ENCODE measurements around the gene ERBB2. TPM values are rescaled to one million over a fixed set of nuclear protein-coding genes. Genes with fewer than 3 reads are reported as not detected.
A peak's percentile ranks its signal among the peaks of the same experiment; 100 is the strongest.

ERBB2 gene
- total and polyA plus RNA-seq, 2 experiments from 2014 or later, result 46.2 to 196 TPM

GRCh38 chr17:39777534-39778365 is 77.9 kb downstream of the ERBB2 start:
- H3K9me3 Mint-ChIP-seq, result no peaks in the 10 kb centered on the region
- Histone ChIP-seq H3K4me3 (no peak overlapping the region), H2AFZ (peak overlapping the region; percentile 34; the same call in 1 of the 2 replicates), H3K9me2 (ENCODE audit: insufficient read depth) (no peaks in the 10 kb centered on the region), H3K4me1 (ENCODE audit: insufficient read depth) (no peaks in the 10 kb centered on the region), H3K36me3 (ENCODE audit: insufficient read depth) (no peaks in the 10 kb centered on the region), H3K4me2 (no peak overlapping the region), H3F3A (replicated peaks; ENCODE audit: low read depth) (no peaks in the 10 kb centered on the region), H4K20me1 (replicated peaks; ENCODE audit: insufficient read depth) (no peaks in the 10 kb centered on the region), H3K27me3 (ENCODE audit: insufficient read depth) (no peaks in the 10 kb centered on the region), H3K27ac (ENCODE audit: low read depth) (no peak overlapping the region), H3K79me2 (replicated peaks; ENCODE audit: insufficient read depth) (no peaks in the 10 kb centered on the region)
- no peaks in the 10 kb centered on the region for H3K36me3 Mint-ChIP-seq (ENCODE audit: low read depth)
- H3K4me3 Mint-ChIP-seq, result no peak overlapping the region
- peaks cover 6% of the 10 kb centered on the region; the same call in 2 of the 3 replicates for H3K4me1 Mint-ChIP-seq
- H3K27ac Mint-ChIP-seq, result no peak overlapping the region
- H3K27me3 Mint-ChIP-seq (ENCODE audit: insufficient read depth, low read depth, poor library complexity), result no peaks in the 10 kb centered on the region
- TF ChIP-seq EZH2 (IDR thresholded peaks at IDR 0.05; ENCODE audit: low read depth, unreplicated experiment) (no peak), NANOG (IDR thresholded peaks at IDR 0.05; ENCODE audit: borderline replicate concordance) (no peak), STAT1 (IDR thresholded peaks at IDR 0.05; ENCODE audit: unreplicated experiment) (no peak), POLR2AphosphoS5 (IDR thresholded peaks at IDR 0.05; ENCODE audit: low read depth) (no peak), ZNF114 (CRISPR knock-in tag; IDR thresholded peaks at IDR 0.05) (no peak), EZH2phosphoT487 (IDR thresholded peaks at IDR 0.05; ENCODE audit: unreplicated experiment) (no peak), JUNB (IDR thresholded peaks at IDR 0.05; ENCODE audit: unreplicated experiment) (no peak), CREB1 (CRISPR knock-in tag; IDR thresholded peaks at IDR 0.05; ENCODE audit: low read depth) (no peak)
- TF ChIP-seq, protein P1, sequence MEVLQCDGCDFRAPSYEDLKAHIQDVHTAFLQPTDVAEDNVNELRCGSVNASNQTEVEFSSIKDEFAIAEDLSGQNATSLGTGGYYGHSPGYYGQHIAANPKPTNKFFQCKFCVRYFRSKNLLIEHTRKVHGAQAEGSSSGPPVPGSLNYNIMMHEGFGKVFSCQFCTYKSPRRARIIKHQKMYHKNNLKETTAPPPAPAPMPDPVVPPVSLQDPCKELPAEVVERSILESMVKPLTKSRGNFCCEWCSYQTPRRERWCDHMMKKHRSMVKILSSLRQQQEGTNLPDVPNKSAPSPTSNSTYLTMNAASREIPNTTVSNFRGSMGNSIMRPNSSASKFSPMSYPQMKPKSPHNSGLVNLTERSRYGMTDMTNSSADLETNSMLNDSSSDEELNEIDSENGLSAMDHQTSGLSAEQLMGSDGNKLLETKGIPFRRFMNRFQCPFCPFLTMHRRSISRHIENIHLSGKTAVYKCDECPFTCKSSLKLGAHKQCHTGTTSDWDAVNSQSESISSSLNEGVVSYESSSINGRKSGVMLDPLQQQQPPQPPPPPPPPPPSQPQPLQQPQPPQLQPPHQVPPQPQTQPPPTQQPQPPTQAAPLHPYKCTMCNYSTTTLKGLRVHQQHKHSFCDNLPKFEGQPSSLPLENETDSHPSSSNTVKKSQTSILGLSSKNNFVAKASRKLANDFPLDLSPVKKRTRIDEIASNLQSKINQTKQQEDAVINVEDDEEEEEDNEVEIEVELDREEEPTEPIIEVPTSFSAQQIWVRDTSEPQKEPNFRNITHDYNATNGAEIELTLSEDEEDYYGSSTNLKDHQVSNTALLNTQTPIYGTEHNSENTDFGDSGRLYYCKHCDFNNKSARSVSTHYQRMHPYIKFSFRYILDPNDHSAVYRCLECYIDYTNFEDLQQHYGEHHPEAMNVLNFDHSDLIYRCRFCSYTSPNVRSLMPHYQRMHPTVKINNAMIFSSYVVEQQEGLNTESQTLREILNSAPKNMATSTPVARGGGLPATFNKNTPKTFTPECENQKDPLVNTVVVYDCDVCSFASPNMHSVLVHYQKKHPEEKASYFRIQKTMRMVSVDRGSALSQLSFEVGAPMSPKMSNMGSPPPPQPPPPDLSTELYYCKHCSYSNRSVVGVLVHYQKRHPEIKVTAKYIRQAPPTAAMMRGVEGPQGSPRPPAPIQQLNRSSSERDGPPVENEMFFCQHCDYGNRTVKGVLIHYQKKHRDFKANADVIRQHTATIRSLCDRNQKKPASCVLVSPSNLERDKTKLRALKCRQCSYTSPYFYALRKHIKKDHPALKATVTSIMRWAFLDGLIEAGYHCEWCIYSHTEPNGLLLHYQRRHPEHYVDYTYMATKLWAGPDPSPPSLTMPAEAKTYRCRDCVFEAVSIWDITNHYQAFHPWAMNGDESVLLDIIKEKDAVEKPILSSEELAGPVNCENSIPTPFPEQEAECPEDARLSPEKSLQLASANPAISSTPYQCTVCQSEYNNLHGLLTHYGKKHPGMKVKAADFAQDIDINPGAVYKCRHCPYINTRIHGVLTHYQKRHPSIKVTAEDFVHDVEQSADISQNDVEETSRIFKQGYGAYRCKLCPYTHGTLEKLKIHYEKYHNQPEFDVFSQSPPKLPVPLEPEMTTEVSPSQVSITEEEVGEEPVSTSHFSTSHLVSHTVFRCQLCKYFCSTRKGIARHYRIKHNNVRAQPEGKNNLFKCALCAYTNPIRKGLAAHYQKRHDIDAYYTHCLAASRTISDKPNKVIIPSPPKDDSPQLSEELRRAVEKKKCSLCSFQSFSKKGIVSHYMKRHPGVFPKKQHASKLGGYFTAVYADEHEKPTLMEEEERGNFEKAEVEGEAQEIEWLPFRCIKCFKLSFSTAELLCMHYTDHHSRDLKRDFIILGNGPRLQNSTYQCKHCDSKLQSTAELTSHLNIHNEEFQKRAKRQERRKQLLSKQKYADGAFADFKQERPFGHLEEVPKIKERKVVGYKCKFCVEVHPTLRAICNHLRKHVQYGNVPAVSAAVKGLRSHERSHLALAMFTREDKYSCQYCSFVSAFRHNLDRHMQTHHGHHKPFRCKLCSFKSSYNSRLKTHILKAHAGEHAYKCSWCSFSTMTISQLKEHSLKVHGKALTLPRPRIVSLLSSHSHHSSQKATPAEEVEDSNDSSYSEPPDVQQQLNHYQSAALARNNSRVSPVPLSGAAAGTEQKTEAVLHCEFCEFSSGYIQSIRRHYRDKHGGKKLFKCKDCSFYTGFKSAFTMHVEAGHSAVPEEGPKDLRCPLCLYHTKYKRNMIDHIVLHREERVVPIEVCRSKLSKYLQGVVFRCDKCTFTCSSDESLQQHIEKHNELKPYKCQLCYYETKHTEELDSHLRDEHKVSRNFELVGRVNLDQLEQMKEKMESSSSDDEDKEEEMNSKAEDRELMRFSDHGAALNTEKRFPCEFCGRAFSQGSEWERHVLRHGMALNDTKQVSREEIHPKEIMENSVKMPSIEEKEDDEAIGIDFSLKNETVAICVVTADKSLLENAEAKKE (CRISPR knock-in tag; IDR thresholded peaks at IDR 0.05), result no peak
- ATAC-seq (no peak), DNase-seq (ENCODE audit: low spot score) (no peak)

Small RNA genes within 50 kb of the gene (microRNA-seq; reads per million reads assigned to microRNA genes)
- gene MIR4728, result 1.6 reads per million

Small RNA genes within 50 kb of the gene (small RNA-seq; reads per million reads assigned to genes)
- not detected for gene MIR4728 (ENCODE audit: low replicate concordance)

Other genes starting within 250 kb of the ERBB2 start
- 32.5 and 42.3 TPM in 2 replicates for gene MED1, start 248.8 kb upstream of the ERBB2 start, total RNA-seq (2014; rRNA removed; shearing (Covaris generic))
- 17.9 and 19.0 TPM in 2 replicates for gene MED1, start 248.8 kb upstream of the ERBB2 start, polyA plus RNA-seq (2016; fragmentation: Nextera tagmentation; extraction: Ambion mirVana)
- gene CDK12, start 238.6 kb upstream of the ERBB2 start, total RNA-seq (2014; rRNA removed; shearing (Covaris generic)), result 55.3 and 57.6 TPM in 2 replicates
- gene CDK12, start 238.6 kb upstream of the ERBB2 start, polyA plus RNA-seq (2016; fragmentation: Nextera tagmentation; extraction: Ambion mirVana), result 19.3 and 20.9 TPM in 2 replicates
- not detected in 2 replicates for gene NEUROD2, start 92.1 kb upstream of the ERBB2 start, total RNA-seq (2014; rRNA removed; shearing (Covaris generic))
- gene NEUROD2, start 92.1 kb upstream of the ERBB2 start, polyA plus RNA-seq (2016; fragmentation: Nextera tagmentation; extraction: Ambion mirVana), result not detected in 2 replicates
- 1.5 and 3.4 TPM in 2 replicates for gene PPP1R1B, start 73.1 kb upstream of the ERBB2 start, total RNA-seq (2014; rRNA removed; shearing (Covaris generic))
- 3.7 and 5.4 TPM in 2 replicates for gene PPP1R1B, start 73.1 kb upstream of the ERBB2 start, polyA plus RNA-seq (2016; fragmentation: Nextera tagmentation; extraction: Ambion mirVana)
- 39.7 and 53.3 TPM in 2 replicates for gene STARD3, start 62.9 kb upstream of the ERBB2 start, total RNA-seq (2014; rRNA removed; shearing (Covaris generic))
- gene STARD3, start 62.9 kb upstream of the ERBB2 start, polyA plus RNA-seq (2016; fragmentation: Nextera tagmentation; extraction: Ambion mirVana), result 26.4 and 31.5 TPM in 2 replicates
- gene TCAP, start 34.7 kb upstream of the ERBB2 start, total RNA-seq (2014; rRNA removed; shearing (Covaris generic)), result 0.74 and 2.1 TPM in 2 replicates
- gene TCAP, start 34.7 kb upstream of the ERBB2 start, polyA plus RNA-seq (2016; fragmentation: Nextera tagmentation; extraction: Ambion mirVana), result 0.61 and 0.80 TPM in 2 replicates
- 1.9 and 2.3 TPM in 2 replicates for gene PNMT, start 31.6 kb upstream of the ERBB2 start, total RNA-seq (2014; rRNA removed; shearing (Covaris generic))
- gene PNMT, start 31.6 kb upstream of the ERBB2 start, polyA plus RNA-seq (2016; fragmentation: Nextera tagmentation; extraction: Ambion mirVana), result 2.5 and 4.4 TPM in 2 replicates
- 10.7 and 12.8 TPM in 2 replicates for gene PGAP3, start 12.0 kb upstream of the ERBB2 start, total RNA-seq (2014; rRNA removed; shearing (Covaris generic))
- gene PGAP3, start 12.0 kb upstream of the ERBB2 start, polyA plus RNA-seq (2016; fragmentation: Nextera tagmentation; extraction: Ambion mirVana), result 7.0 and 8.2 TPM in 2 replicates
- gene MIEN1, start 30.5 kb downstream of the ERBB2 start, total RNA-seq (2014; rRNA removed; shearing (Covaris generic)), result 24.3 and 37.1 TPM in 2 replicates
- gene MIEN1, start 30.5 kb downstream of the ERBB2 start, polyA plus RNA-seq (2016; fragmentation: Nextera tagmentation; extraction: Ambion mirVana), result 91.8 and 106 TPM in 2 replicates
- 23.1 and 28.9 TPM in 2 replicates for gene GRB7, start 37.9 kb downstream of the ERBB2 start, total RNA-seq (2014; rRNA removed; shearing (Covaris generic))
- gene GRB7, start 37.9 kb downstream of the ERBB2 start, polyA plus RNA-seq (2016; fragmentation: Nextera tagmentation; extraction: Ambion mirVana), result 12.8 and 13.1 TPM in 2 replicates
- gene IKZF3, start 164.2 kb downstream of the ERBB2 start, total RNA-seq (2014; rRNA removed; shearing (Covaris generic)), result 0.76 and 1.4 TPM in 2 replicates
- gene IKZF3, start 164.2 kb downstream of the ERBB2 start, polyA plus RNA-seq (2016; fragmentation: Nextera tagmentation; extraction: Ambion mirVana), result 0.05 and 0.11 TPM in 2 replicates
- not detected in 2 replicates for gene ZPBP2, start 168.1 kb downstream of the ERBB2 start, total RNA-seq (2014; rRNA removed; shearing (Covaris generic))
- gene ZPBP2, start 168.1 kb downstream of the ERBB2 start, polyA plus RNA-seq (2016; fragmentation: Nextera tagmentation; extraction: Ambion mirVana), result 0.28 TPM in 1 of 2 replicates, not detected in the other
- 5.4 and 12.6 TPM in 2 replicates for gene GSDMB, start 218.6 kb downstream of the ERBB2 start, total RNA-seq (2014; rRNA removed; shearing (Covaris generic))
- gene GSDMB, start 218.6 kb downstream of the ERBB2 start, polyA plus RNA-seq (2016; fragmentation: Nextera tagmentation; extraction: Ambion mirVana), result 5.5 and 7.6 TPM in 2 replicates
- gene ORMDL3, start 227.5 kb downstream of the ERBB2 start, total RNA-seq (2014; rRNA removed; shearing (Covaris generic)), result 38.5 and 39.2 TPM in 2 replicates
- gene ORMDL3, start 227.5 kb downstream of the ERBB2 start, polyA plus RNA-seq (2016; fragmentation: Nextera tagmentation; extraction: Ambion mirVana), result 33.6 and 41.3 TPM in 2 replicates
- 0.24 TPM in 1 of 2 replicates, not detected in the other for gene LRRC3C, start 227.7 kb downstream of the ERBB2 start, total RNA-seq (2014; rRNA removed; shearing (Covaris generic))
- not detected in 2 replicates for gene LRRC3C, start 227.7 kb downstream of the ERBB2 start, polyA plus RNA-seq (2016; fragmentation: Nextera tagmentation; extraction: Ambion mirVana)

Measured in GM23338 (cell line).